ENCODE results near the gene TENM3. TPM values are rescaled to one million over a fixed set of nuclear protein-coding genes. Genes with fewer than 3 reads are reported as not detected.

TENM3 gene
- total RNA-seq, 2 experiments from 2014 or later, result not detected

DNA sequence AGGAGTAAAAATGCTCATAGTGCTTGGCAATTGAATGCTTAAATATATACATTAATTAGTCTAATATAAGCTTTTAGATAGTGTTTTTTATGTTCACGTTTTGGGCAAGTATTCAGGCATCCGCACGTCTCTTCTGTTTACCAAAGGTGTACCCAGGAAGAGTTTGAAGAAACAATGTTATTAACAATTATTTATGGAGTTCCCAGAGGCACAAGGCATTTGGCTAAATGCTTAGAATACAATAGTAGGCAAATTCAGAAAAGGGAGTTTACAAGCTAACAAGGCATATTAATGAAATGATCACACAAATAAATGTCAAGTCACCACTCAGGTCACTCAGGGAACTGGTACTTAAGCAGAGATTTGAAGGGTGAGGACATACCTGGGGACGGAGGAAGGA, 294.8 kb downstream of the TENM3 start:
- peaks cover 3% of the 10 kb centered on the region for H3K27me3 Mint-ChIP-seq (ENCODE audit: low read depth)
- H3K36me3 Mint-ChIP-seq (ENCODE audit: low read depth), result no peaks in the 10 kb centered on the region
- H3K4me1 Mint-ChIP-seq (ENCODE audit: low read depth), result no peaks in the 10 kb centered on the region
- DNase-seq, result no peak
- H3K9me3 Mint-ChIP-seq, result no peaks in the 10 kb centered on the region
- H3K4me3 Mint-ChIP-seq, result no peak overlapping the region
- intact Hi-C loops (cut with micrococcal nuclease), result no loop called here
- CTCF ChIA-PET, result no interaction called here
- H3K27ac Mint-ChIP-seq, result no peak overlapping the region

- intact Hi-C loops (cut with micrococcal nuclease), result no loop called here
- Mint-ChIP-seq H3K36me3 (ENCODE audit: low read depth) (no peaks in the 10 kb centered on the region), H3K4me3 (no peak overlapping the region), H3K27me3 (ENCODE audit: low read depth) (peaks cover 10% of the 10 kb centered on the region), H3K4me1 (ENCODE audit: low read depth) (no peaks in the 10 kb centered on the region), H3K9me3 (no peaks in the 10 kb centered on the region), H3K27ac (no peak overlapping the region)
- no peak for DNase-seq
- CTCF ChIA-PET, result no interaction called here
These were observed 297.3 kb downstream of the TENM3 start for GRCh38 chr4:182540496-182540895.

DNA sequence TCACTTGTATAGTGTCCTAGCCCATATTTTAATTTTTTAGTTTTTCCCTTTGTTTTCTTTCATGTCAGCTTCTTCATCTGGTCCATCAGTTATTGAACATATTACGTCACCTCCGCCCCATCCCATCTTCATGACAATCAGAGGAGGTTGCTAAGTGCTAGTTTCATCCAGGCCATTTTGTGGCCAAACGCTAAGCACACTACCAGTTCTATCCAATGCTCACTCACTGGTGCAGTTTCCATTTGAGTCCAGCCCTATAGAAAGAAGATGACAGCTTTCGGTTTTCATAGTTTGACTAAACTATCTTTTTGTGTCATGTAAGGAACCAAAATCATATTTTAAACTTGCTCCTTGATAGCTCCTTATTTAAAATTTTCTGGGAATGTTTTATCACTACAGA, 304.2 kb downstream of the TENM3 start:
- Mint-ChIP-seq H3K9me3 (no peaks in the 10 kb centered on the region), H3K27me3 (ENCODE audit: low read depth) (peaks cover 29% of the 10 kb centered on the region), H3K4me1 (ENCODE audit: low read depth) (no peaks in the 10 kb centered on the region), H3K27ac (no peak overlapping the region), H3K36me3 (ENCODE audit: low read depth) (no peaks in the 10 kb centered on the region), H3K4me3 (no peak overlapping the region)
- CTCF ChIA-PET, result no interaction called here
- DNase-seq, result no peak
- intact Hi-C loops (cut with micrococcal nuclease), result no loop called here

DNA sequence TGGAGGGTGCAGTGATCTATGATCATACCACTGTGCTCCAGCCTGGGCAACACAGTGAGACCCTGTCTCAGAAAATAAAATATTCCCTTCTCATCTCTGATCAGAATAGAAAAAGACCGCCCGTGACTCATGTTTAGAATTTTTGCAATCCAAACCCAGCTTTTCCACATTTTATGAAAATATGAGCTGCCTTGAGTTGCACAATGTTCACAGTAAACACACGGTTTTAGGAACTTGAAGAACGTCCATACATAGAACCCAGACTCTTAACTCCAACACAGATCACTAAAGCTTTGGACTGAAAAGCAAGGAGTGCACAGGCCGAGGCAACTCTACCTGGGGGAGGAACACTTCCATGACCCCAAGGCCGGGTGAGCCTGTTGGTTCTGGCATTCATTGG, 305.0 kb downstream of the TENM3 start:
- peaks cover 25% of the 10 kb centered on the region for H3K27me3 Mint-ChIP-seq (ENCODE audit: low read depth)
- H3K9me3 Mint-ChIP-seq, result no peaks in the 10 kb centered on the region
- CTCF ChIA-PET, result no interaction called here
- H3K4me3 Mint-ChIP-seq, result no peak overlapping the region
- intact Hi-C loops (cut with micrococcal nuclease), result no loop called here
- DNase-seq, result no peak
- no peak overlapping the region for H3K27ac Mint-ChIP-seq
- H3K36me3 Mint-ChIP-seq (ENCODE audit: low read depth), result no peaks in the 10 kb centered on the region
- no peaks in the 10 kb centered on the region for H3K4me1 Mint-ChIP-seq (ENCODE audit: low read depth)

DNA sequence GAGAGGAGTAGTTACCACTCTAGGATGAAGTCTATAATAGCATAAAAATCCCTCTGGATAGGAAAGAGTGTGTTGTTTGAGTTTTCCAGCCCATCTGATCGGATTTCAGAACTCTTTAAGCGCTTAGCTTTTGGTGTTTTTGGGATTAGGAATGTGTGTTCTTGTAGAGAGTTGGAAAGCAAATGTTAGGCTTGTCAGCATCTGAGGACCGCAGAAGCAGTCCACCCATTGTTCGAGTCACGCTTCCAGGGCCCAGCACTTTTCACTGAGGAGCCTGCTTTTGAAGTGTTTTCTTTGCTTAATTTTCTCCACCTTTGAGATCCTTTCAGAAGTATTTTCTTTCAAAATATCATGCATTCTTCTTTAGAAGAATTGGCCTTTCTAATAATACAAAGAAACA, 306.2 kb downstream of the TENM3 start:
- CTCF ChIA-PET, result no interaction called here
- Mint-ChIP-seq H3K36me3 (ENCODE audit: low read depth) (no peaks in the 10 kb centered on the region), H3K27ac (no peak overlapping the region), H3K4me3 (no peak overlapping the region), H3K4me1 (ENCODE audit: low read depth) (no peaks in the 10 kb centered on the region), H3K27me3 (ENCODE audit: low read depth) (peaks cover 25% of the 10 kb centered on the region), H3K9me3 (no peaks in the 10 kb centered on the region)
- intact Hi-C loops (cut with micrococcal nuclease), result no loop called here
- DNase-seq, result no peak

- DNase-seq, result no peak
- H3K27me3 Mint-ChIP-seq (ENCODE audit: low read depth), result peaks cover 15% of the 10 kb centered on the region
- CTCF ChIA-PET, result no interaction called here
- no peak overlapping the region for H3K4me3 Mint-ChIP-seq
- H3K27ac Mint-ChIP-seq, result no peak overlapping the region
- no peaks in the 10 kb centered on the region for H3K4me1 Mint-ChIP-seq (ENCODE audit: low read depth)
- intact Hi-C loops (cut with micrococcal nuclease), result no loop called here
- no peaks in the 10 kb centered on the region for H3K36me3 Mint-ChIP-seq (ENCODE audit: low read depth)
- H3K9me3 Mint-ChIP-seq, result no peaks in the 10 kb centered on the region
These were observed 309.7 kb downstream of the TENM3 start for GRCh38 chr4:182552948-182553347.

DNA sequence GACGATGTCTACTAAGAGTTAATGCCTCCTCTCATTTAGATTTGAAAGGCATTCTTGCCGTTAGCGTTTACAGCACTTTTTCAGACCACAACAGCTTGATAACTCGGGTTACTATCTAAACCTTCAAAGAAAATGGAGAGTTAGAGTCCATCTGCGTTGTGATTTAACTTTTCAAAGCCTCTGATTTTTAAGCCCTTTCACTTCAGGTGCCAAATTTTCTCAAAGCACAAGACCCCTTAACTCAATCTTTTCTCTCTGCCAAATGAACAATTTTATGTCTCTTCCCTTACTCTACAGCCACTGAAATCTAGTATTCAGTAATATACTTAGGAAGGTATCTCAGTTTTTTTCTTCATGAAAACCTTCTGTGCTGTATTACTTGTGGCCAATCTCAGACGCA, 310.5 kb downstream of the TENM3 start:
- DNase-seq, result no peak
- H3K27ac Mint-ChIP-seq, result no peak overlapping the region
- H3K9me3 Mint-ChIP-seq, result no peaks in the 10 kb centered on the region
- H3K4me1 Mint-ChIP-seq (ENCODE audit: low read depth), result no peaks in the 10 kb centered on the region
- H3K4me3 Mint-ChIP-seq, result no peak overlapping the region
- CTCF ChIA-PET, result interaction anchor here (1.1 kb wide), 1 partner anchor 93 kb away, joined by 3 read pairs; no protein-coding TSS in a partner anchor
- H3K27me3 Mint-ChIP-seq (ENCODE audit: low read depth), result peaks cover 14% of the 10 kb centered on the region
- no peaks in the 10 kb centered on the region for H3K36me3 Mint-ChIP-seq (ENCODE audit: low read depth)
- intact Hi-C loops (cut with micrococcal nuclease), result no loop called here

DNA sequence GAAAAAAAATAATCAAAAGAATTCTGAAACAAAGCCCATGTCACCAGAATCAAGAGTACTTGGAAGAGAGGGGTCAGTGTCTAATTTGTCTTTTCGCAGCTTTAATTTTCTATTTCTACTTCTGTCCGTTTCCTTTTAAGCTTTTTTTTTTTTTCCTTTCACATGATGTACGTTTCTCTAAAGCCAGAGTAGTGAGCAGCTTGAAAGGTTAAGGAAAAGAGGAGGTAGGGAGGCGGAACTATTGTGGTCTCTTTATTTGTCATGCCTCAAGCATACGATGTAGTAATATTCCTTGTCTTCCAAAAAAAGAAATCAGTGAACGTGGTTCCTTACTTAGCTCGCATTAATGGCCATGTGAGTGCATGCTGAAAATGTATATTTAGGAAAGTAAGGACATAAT, 311.5 kb downstream of the TENM3 start:
- no peak for DNase-seq
- CTCF ChIA-PET, result no interaction called here
- Mint-ChIP-seq H3K4me1 (ENCODE audit: low read depth) (no peaks in the 10 kb centered on the region), H3K4me3 (no peak overlapping the region), H3K27me3 (ENCODE audit: low read depth) (peaks cover 11% of the 10 kb centered on the region), H3K27ac (no peak overlapping the region), H3K9me3 (no peaks in the 10 kb centered on the region), H3K36me3 (ENCODE audit: low read depth) (no peaks in the 10 kb centered on the region)
- intact Hi-C loops (cut with micrococcal nuclease), result no loop called here

GRCh38 chr4:182555997-182556418, 312.8 kb downstream of the TENM3 start:
- Mint-ChIP-seq H3K9me3 (no peaks in the 10 kb centered on the region), H3K36me3 (ENCODE audit: low read depth) (no peaks in the 10 kb centered on the region), H3K4me1 (ENCODE audit: low read depth) (no peaks in the 10 kb centered on the region), H3K27me3 (ENCODE audit: low read depth) (peaks cover 11% of the 10 kb centered on the region), H3K4me3 (no peak overlapping the region), H3K27ac (no peak overlapping the region)
- no peak for DNase-seq
- CTCF ChIA-PET, result no interaction called here
- intact Hi-C loops (cut with micrococcal nuclease), result no loop called here

GRCh38 chr4:182556580-182556979, 313.4 kb downstream of the TENM3 start:
- DNase-seq, result no peak
- CTCF ChIA-PET, result no interaction called here
- H3K4me1 Mint-ChIP-seq (ENCODE audit: low read depth), result no peaks in the 10 kb centered on the region
- H3K27me3 Mint-ChIP-seq (ENCODE audit: low read depth), result peaks cover 8% of the 10 kb centered on the region
- H3K4me3 Mint-ChIP-seq, result no peak overlapping the region
- H3K27ac Mint-ChIP-seq, result no peak overlapping the region
- H3K9me3 Mint-ChIP-seq, result no peaks in the 10 kb centered on the region
- intact Hi-C loops (cut with micrococcal nuclease), result no loop called here
- no peaks in the 10 kb centered on the region for H3K36me3 Mint-ChIP-seq (ENCODE audit: low read depth)

DNA sequence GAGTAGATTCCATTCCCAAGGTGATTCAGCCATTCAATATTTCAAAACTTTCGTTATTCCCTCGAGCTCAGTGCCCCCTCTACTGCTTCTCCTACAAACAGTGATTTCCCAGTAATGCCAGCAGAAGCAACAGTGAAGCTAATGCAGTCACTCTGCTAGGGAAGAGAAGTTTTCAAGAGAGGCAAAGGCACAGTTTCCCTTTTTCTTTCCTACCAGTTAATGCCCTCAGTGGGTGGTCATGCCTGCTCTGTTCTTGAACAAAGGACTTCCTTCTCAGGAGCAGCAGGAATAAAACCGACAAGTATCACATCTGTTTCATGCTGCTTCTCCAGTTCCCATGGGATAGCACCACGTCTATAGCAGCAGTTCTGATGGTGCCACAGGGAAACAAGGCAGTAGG, 317.2 kb downstream of the TENM3 start:
- H3K27me3 Mint-ChIP-seq (ENCODE audit: low read depth), result peaks cover 10% of the 10 kb centered on the region
- no peak for DNase-seq
- H3K9me3 Mint-ChIP-seq, result no peaks in the 10 kb centered on the region
- no peak overlapping the region for H3K4me3 Mint-ChIP-seq
- no peaks in the 10 kb centered on the region for H3K4me1 Mint-ChIP-seq (ENCODE audit: low read depth)
- CTCF ChIA-PET, result no interaction called here
- intact Hi-C loops (cut with micrococcal nuclease), result loop anchor here (5.0 kb wide), 1 partner anchor 37 kb away; no protein-coding TSS in a partner anchor
- no peaks in the 10 kb centered on the region for H3K36me3 Mint-ChIP-seq (ENCODE audit: low read depth)
- H3K27ac Mint-ChIP-seq, result no peak overlapping the region

DNA sequence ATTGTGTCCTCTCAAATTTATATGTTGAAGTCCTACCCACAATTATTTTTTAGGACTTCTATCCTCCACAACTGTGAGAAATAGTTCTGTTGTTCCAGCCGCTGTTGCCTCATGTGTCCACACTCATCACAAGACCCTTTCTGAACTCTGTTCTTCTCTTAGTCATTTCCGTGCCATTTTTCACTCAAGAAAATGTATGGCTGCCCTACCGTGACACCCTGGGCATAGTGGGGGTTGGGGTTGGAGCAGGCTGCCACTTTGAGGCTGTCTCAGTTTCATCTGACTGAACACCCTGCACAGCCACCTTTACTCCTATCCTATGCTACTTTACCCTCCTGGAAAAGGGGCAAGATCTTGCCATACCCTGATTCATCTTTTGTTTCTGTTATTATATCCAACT, 319.1 kb downstream of the TENM3 start:
- Mint-ChIP-seq H3K4me3 (no peak overlapping the region), H3K27ac (no peak overlapping the region)
- CTCF ChIA-PET, result no interaction called here

GRCh38 chr4:182564724-182565369, 321.6 kb downstream of the TENM3 start:
- Mint-ChIP-seq H3K36me3 (ENCODE audit: low read depth) (no peaks in the 10 kb centered on the region), H3K4me1 (ENCODE audit: low read depth) (no peaks in the 10 kb centered on the region), H3K27me3 (ENCODE audit: low read depth) (peaks cover 15% of the 10 kb centered on the region), H3K4me3 (no peak overlapping the region), H3K9me3 (no peaks in the 10 kb centered on the region), H3K27ac (no peak overlapping the region)
- CTCF ChIA-PET, result no interaction called here
- intact Hi-C loops (cut with micrococcal nuclease), result loop anchor here (5.0 kb wide), 1 partner anchor 32 kb away; no protein-coding TSS in a partner anchor
- DNase-seq, result no peak

More for the DNA sequence above, 319.1 kb downstream of the TENM3 start:
- Mint-ChIP-seq H3K9me3 (no peaks in the 10 kb centered on the region), H3K4me1 (ENCODE audit: low read depth) (no peaks in the 10 kb centered on the region), H3K36me3 (ENCODE audit: low read depth) (no peaks in the 10 kb centered on the region), H3K27me3 (ENCODE audit: low read depth) (peaks cover 10% of the 10 kb centered on the region)
- DNase-seq, result no peak
- intact Hi-C loops (cut with micrococcal nuclease), result loop anchor here (5.0 kb wide), 1 partner anchor 35 kb away; no protein-coding TSS in a partner anchor
